Erythroblast (primary cell): Measurements from ENCODE around the gene XXYLT1.

Source experiments
- DNase-seq, 2 experiments: peaks; one replicate each; lab custom pipeline; 2025; lab: John Stamatoyannopoulos, UW
- GATA1 ChIP-seq: IDR thresholded peaks from 2 replicates; pipeline ENCODE4 v1.6.1; 2011; ENCODE audit warnings: low read depth, mild to moderate bottlenecking, control low read depth, low read length, moderate library complexity
- POLR2A ChIP-seq: IDR thresholded peaks from 2 replicates; pipeline ENCODE4 v1.6.1; 2011; ENCODE audit warnings: mild to moderate bottlenecking, low read length

The XXYLT1 gene

GRCh38 chr3:195208183-195208582 lies 62.8 kb downstream of the XXYLT1 start:
- no peak for DNase-seq
- no peak for TF ChIP-seq GATA1
- TF ChIP-seq POLR2A, result no peak

- DNase-seq, result no peak
- TF ChIP-seq GATA1, result no peak
- TF ChIP-seq POLR2A, result no peak
These were observed 63.2 kb downstream of the XXYLT1 start for GRCh38 chr3:195207731-195208130.

- TF ChIP-seq POLR2A (no peak), GATA1 (no peak)
- no peak for DNase-seq
These were observed 63.9 kb downstream of the XXYLT1 start for GRCh38 chr3:195207056-195207455.

GRCh38 chr3:195204360-195205163 lies 66.4 kb downstream of the XXYLT1 start:
- DNase-seq, result peak; percentile 65 to 69
- no peak for TF ChIP-seq POLR2A
- no peak for TF ChIP-seq GATA1

GRCh38 chr3:195203606-195204005 lies 67.4 kb downstream of the XXYLT1 start:
- DNase-seq, result peak in 1 of 2 experiments; percentile 11
- TF ChIP-seq POLR2A (no peak), GATA1 (no peak)

GRCh38 chr3:195201295-195201694 lies 69.7 kb downstream of the XXYLT1 start:
- DNase-seq, result no peak
- TF ChIP-seq POLR2A (no peak), GATA1 (no peak)

- DNase-seq, result no peak
- no peak for TF ChIP-seq POLR2A
- TF ChIP-seq GATA1, result no peak
These were observed 70.7 kb downstream of the XXYLT1 start for GRCh38 chr3:195200010-195200822.

GRCh38 chr3:195198426-195199346 lies 72.3 kb downstream of the XXYLT1 start:
- no peak for DNase-seq
- no peak for TF ChIP-seq GATA1
- no peak for TF ChIP-seq POLR2A

GRCh38 chr3:195197765-195198425 lies 73.1 kb downstream of the XXYLT1 start:
- TF ChIP-seq GATA1 (no peak), POLR2A (no peak)
- DNase-seq, result no peak

- TF ChIP-seq POLR2A (no peak), GATA1 (no peak)
- no peak for DNase-seq
These were observed 74.7 kb downstream of the XXYLT1 start for GRCh38 chr3:195196266-195196665.

- DNase-seq, result no peak
- TF ChIP-seq GATA1 (no peak), POLR2A (no peak)
These were observed 75.4 kb downstream of the XXYLT1 start for GRCh38 chr3:195195321-195196209.

GRCh38 chr3:195194559-195195206 lies 76.3 kb downstream of the XXYLT1 start:
- no peak for TF ChIP-seq GATA1
- TF ChIP-seq POLR2A, result no peak
- no peak for DNase-seq
